Lower leg skin (tissue), 3 donors: ENCODE measurements around the gene SOHLH1.

Experiments used
- POLR2A ChIP-seq, 2 donors: fragments of 450-650 bp; IDR thresholded peaks; one replicate each; pipeline ENCODE4 v1.6.1; 2016 to 2017; ENCODE audit warnings: antibody characterized with exemption in 2 of 2, mild to moderate bottlenecking in 1 of 2, moderate library complexity in 1 of 2
- TF ChIP-seq, protein P1 (sequence below), 3 donors: fragments of 450-650 bp; IDR thresholded peaks; one replicate each; pipeline ENCODE4 v1.5.1; 2016; ENCODE audit warnings: antibody characterized with exemption in 3 of 3, mild to moderate bottlenecking in 3 of 3, moderate library complexity in 2 of 3

GRCh38 chr9:135664801-135665794, 34.2 kb downstream of the SOHLH1 start:
- TF ChIP-seq, protein P1, sequence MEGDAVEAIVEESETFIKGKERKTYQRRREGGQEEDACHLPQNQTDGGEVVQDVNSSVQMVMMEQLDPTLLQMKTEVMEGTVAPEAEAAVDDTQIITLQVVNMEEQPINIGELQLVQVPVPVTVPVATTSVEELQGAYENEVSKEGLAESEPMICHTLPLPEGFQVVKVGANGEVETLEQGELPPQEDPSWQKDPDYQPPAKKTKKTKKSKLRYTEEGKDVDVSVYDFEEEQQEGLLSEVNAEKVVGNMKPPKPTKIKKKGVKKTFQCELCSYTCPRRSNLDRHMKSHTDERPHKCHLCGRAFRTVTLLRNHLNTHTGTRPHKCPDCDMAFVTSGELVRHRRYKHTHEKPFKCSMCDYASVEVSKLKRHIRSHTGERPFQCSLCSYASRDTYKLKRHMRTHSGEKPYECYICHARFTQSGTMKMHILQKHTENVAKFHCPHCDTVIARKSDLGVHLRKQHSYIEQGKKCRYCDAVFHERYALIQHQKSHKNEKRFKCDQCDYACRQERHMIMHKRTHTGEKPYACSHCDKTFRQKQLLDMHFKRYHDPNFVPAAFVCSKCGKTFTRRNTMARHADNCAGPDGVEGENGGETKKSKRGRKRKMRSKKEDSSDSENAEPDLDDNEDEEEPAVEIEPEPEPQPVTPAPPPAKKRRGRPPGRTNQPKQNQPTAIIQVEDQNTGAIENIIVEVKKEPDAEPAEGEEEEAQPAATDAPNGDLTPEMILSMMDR (IDR thresholded peaks at IDR 0.05) = no peak
- no peak for TF ChIP-seq POLR2A (IDR thresholded peaks at IDR 0.05)
